GM10248 (cell line): ENCODE results near the gene ISX.
A peak's percentile ranks its signal among the peaks of the same experiment; 100 is the strongest.
"Not testable (repeated sequence)": the region's sequence is repeated elsewhere in the genome, so short reads cannot be mapped to it uniquely, and the experiment has no call there.

ENCODE experiments used
- CTCF ChIA-PET: fragments of 300-600 bp; sonication (Branson Sonifier 250); formaldehyde crosslinking; extraction: SDS; loops from one replicate; lab custom pipeline; 2021; ENCODE audit warnings: antibody characterized with exemption; lab: Yijun Ruan, JAX
- POLR2A ChIA-PET: fragments of 350-650 bp; sonication (Branson Sonifier 250); formaldehyde crosslinking; extraction: SDS; loops from one replicate; lab custom pipeline; 2020; ENCODE audit warnings: antibody characterized with exemption; lab: Yijun Ruan, JAX
- DNase-seq: peaks from one replicate; pipeline ENCODE4 v3.0.0; 2012; ENCODE audit errors: extremely low spot score
- TF ChIP-seq, protein P1 (sequence below): IDR thresholded peaks from 2 replicates; pipeline ENCODE4 v1.5.1; 2012; ENCODE audit warnings: mild to moderate bottlenecking, low read depth; ENCODE audit errors: extremely low read depth, missing control alignments, control extremely low read depth

Gene ISX

DNA sequence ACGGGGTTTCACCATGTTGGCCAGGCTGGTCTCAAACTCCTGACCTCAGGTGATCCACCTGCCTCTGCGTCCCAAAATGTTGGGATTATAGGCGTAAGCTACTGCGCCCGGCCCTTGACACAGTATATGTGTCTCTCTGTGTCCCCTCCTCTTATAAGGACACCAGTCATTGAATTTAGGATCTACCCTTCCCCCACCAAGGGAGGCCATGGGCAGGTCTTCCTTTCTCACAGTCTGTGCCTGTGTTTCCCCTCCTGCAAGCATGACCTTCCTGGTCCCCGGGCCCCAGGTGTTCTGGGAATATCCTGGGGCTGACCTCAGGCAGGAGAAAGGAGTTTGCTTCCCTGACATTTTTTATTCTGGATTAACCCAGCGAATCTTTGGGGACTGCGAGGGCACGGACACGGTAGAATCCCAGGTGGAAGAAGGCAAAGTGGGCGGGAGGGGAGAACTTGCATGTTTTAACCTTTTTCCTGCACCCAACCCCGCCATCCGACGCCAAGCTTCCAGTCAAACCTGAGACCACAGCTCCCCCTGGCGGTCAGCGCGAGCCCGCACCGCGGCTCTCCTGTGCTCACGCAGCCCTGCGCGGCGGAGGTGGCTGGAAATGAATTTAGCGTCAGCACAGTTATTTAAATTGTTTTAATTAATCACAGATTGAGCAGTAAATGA lies 42.1 kb upstream of the ISX start:
- TF ChIP-seq, protein P1, sequence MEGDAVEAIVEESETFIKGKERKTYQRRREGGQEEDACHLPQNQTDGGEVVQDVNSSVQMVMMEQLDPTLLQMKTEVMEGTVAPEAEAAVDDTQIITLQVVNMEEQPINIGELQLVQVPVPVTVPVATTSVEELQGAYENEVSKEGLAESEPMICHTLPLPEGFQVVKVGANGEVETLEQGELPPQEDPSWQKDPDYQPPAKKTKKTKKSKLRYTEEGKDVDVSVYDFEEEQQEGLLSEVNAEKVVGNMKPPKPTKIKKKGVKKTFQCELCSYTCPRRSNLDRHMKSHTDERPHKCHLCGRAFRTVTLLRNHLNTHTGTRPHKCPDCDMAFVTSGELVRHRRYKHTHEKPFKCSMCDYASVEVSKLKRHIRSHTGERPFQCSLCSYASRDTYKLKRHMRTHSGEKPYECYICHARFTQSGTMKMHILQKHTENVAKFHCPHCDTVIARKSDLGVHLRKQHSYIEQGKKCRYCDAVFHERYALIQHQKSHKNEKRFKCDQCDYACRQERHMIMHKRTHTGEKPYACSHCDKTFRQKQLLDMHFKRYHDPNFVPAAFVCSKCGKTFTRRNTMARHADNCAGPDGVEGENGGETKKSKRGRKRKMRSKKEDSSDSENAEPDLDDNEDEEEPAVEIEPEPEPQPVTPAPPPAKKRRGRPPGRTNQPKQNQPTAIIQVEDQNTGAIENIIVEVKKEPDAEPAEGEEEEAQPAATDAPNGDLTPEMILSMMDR: peak; percentile 96
- ChIA-PET POLR2A (no interaction called here), CTCF (interaction anchor here (0.6 to 5.6 kb wide), 41 partner anchors 9 to 1503 kb away, joined by 3 to 38 read pairs (median 4); no protein-coding TSS in a partner anchor)
- peak; percentile 79 for DNase-seq

DNA sequence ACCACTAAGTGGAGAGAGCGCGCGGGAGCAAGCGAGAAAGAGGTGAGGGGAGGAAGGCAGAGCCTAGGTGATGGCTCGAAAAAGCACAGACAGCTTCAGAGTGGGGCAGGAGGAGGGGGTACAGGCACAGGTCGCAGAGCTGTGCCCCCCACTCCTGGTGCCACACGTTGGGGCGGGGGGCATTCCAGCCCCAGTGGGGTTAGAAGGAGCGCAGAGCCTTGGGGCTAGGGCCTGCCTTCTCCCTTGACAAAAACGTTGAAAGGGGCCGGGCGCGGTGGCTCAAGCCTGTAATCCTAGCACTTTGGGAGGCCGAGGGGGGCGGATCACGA lies 41.6 kb upstream of the ISX start:
- ChIA-PET CTCF (interaction anchor here (0.8 to 5.6 kb wide), 37 partner anchors 9 to 1101 kb away, joined by 3 to 38 read pairs (median 4); no protein-coding TSS in a partner anchor), POLR2A (no interaction called here)
- TF ChIP-seq, protein P1: no peak
- DNase-seq: no peak

DNA sequence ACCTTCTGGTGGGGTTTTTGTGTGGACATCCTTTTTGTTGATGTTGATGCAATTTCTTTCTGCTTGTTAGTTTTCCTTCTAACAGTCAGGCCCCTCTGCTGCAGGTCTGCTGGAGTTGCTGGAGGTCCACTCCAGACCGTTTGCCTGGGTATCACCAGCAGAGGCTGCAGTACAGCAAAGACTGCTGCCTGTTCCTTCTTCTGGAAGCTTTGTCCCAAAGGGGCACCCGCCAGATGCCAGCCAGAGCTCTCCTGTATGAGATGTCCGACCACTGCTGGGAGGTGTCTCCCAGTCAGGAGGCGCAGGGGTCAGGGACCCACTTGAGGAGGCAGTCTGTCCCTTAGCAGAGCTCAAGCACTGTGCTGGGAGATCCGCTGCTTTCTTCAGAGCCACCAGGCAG lies 35.8 kb upstream of the ISX start:
- CTCF ChIA-PET: interaction anchor here (1.7 to 2.6 kb wide), 3 partner anchors 12 to 1107 kb away, joined by 3 to 10 read pairs (median 5); no protein-coding TSS in a partner anchor
- POLR2A ChIA-PET, DNase-seq: not testable (repeated sequence)

DNA sequence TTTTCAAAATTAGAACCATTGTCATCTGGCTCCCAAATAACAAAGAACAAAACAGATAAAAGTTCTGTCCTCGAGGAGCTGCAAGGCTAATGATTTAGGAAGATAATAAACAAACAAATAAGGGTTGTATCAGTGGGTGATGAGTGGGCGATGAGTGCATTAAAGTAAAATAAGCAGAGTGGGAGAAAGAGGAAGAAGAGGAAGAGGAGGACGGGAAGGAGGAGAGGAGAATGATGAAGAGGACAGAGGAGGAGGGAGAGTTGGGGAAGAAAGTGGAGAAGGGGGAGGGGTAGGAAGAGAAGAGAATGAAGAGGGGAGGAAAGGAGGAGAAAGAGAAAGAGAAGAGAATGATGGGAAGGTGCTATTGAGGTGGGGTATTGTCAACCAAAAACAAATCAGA lies 33.4 kb upstream of the ISX start:
- POLR2A ChIA-PET: no interaction called here
- TF ChIP-seq, protein P1: no peak
- DNase-seq: no peak
- CTCF ChIA-PET: interaction anchor here (1.2 to 1.5 kb wide), 2 partner anchors 9 to 118 kb away, joined by 4 to 15 read pairs; no protein-coding TSS in a partner anchor

DNA sequence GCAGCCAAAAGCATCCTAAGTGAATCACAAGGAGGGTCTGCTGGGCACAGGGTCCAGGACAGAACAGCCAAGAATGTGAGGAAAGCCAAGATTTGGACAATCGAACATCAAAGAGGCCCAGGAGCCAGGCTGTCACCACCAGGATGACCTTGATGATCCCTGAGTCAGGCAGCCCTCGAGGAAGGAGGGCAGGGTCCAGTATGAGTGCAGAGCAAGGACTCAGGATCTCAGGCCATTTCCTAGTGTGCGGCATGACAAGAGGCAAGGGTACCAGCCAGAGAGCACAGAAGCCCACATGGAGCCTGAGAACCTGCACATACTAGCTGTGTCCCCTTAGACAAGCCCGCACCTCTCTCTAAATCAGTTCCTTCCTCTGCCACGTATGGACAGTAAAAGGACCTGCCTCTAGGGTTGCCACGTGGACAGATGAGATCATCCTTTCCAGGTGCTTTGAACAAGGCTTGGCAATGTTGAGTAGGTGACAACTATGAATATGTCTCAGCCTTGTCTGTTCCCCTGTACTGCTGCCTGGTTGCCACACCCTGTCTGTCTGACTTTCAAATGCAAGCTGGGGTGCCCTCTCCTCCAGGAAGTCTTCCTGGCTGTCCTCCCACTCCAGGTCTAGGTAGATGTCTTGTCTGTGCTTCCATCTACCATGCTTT lies 32.2 kb upstream of the ISX start:
- POLR2A ChIA-PET: no interaction called here
- TF ChIP-seq, protein P1: no peak
- CTCF ChIA-PET: interaction anchor here (1.2 to 5.5 kb wide), 5 partner anchors 10 to 117 kb away, joined by 4 to 23 read pairs (median 7); no protein-coding TSS in a partner anchor
- no peak for DNase-seq

DNA sequence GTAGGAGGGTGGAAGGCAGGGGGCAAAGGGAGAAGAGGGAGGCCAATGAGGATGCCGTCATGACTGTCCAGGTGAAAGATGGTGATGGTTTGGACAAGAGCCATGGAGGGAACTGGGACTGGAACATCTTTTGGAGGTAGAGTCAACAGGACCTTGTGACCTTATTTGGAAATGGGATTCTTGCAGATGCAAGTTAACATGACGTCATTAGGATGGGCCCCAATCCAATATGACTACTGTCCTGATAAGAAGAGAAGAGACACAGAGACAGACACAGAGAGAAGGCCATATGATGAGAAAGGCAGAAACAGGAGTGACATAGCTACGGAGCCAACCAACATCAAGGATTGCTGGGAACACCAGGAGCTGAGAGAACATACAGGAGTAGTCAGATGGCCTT lies 31.0 kb upstream of the ISX start:
- TF ChIP-seq, protein P1: no peak
- POLR2A ChIA-PET: no interaction called here
- DNase-seq: no peak
- CTCF ChIA-PET: interaction anchor here (1.0 to 5.5 kb wide), 4 partner anchors 9 to 620 kb away, joined by 3 to 23 read pairs (median 6); no protein-coding TSS in a partner anchor

DNA sequence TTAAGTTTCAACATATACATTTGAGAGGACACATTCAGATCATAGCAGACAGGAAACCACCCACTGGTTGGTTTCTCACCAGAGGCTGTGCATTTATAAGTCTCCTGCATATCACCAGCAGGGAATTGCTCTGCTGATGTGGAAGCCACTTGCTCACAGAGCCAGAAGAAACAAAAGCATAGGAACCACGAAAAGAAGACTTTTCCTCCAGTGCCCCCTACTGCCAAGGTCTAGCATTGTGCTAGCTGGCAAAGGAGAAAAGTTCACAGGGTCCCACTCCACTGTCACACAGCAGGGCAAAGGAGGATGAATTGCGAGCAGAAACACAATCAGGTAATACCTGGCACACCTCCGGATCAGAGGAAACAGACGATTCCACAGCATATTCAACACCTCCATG lies 28.9 kb upstream of the ISX start:
- TF ChIP-seq, protein P1: peak; percentile 32
- no peak for DNase-seq
- ChIA-PET POLR2A (no interaction called here), CTCF (interaction anchor here (1.2 to 5.5 kb wide), 4 partner anchors 10 to 114 kb away, joined by 4 to 23 read pairs (median 4); no protein-coding TSS in a partner anchor)
